Lower lobe of right lung (tissue), 2 donors: Measurements from ENCODE around the gene TBKBP1. TPM values are rescaled to one million over a fixed set of nuclear protein-coding genes. Genes with fewer than 3 reads are reported as not detected.
A peak's percentile ranks its signal among the peaks of the same experiment; 100 is the strongest.

Experiments used
- ATAC-seq, 2 donors: fragments of 200-7000 bp; cut with Tn5 transposase; one replicate each; pipeline ENCODE4 v1.9.1; 2020 to 2022; ENCODE audit warnings: mild to moderate bottlenecking in 2 of 2, moderate library complexity in 2 of 2
- DNase-seq: peaks from one replicate; pipeline ENCODE4 v3.0.0-alpha.2; 2020
- H3K27ac ChIP-seq: fragments of 200-600 bp; one replicate; pipeline ENCODE4 v1.8.0; 2022
- H3K27me3 ChIP-seq: fragments of 200-600 bp; one replicate; pipeline ENCODE4 v1.8.0; 2022; ENCODE audit warnings: low read depth
- H3K36me3 ChIP-seq: fragments of 200-600 bp; one replicate; pipeline ENCODE4 v1.8.0; 2022; ENCODE audit warnings: mild to moderate bottlenecking
- H3K4me1 ChIP-seq: fragments of 200-600 bp; one replicate; pipeline ENCODE4 v1.8.0; 2022
- H3K4me3 ChIP-seq: fragments of 200-600 bp; one replicate; pipeline ENCODE4 v1.8.0; 2022; ENCODE audit warnings: mild to moderate bottlenecking
- H3K9me3 ChIP-seq: fragments of 200-600 bp; one replicate; pipeline ENCODE4 v1.8.0; 2022
- intact Hi-C: fragments of 100-400 bp; cut with DNase I; formaldehyde crosslinking; loops from one replicate; pipeline ENCODE4 v1.11.0; 2022
- total RNA-seq: library from RNA; stranded (reverse); fragmentation: NEBNext Ultra II Directional; extraction: Animal tissue kit (Norgen Biotek cat#: 25700); gene quantifications from one replicate; pipeline ENCODE4 v1.2.1, GENCODE V29; 2021
- TF ChIP-seq, protein P1 (sequence below): fragments of 200-600 bp; IDR thresholded peaks from one replicate; pipeline ENCODE4 v1.8.0; 2022; ENCODE audit warnings: antibody characterized with exemption, mild to moderate bottlenecking
- donor health status: DM: no; HTN: yes; CAD: no; lungs with severe emphysema.

The TBKBP1 gene
- total RNA-seq, 1 donor from 2014 or later: 8.3 TPM

DNA sequence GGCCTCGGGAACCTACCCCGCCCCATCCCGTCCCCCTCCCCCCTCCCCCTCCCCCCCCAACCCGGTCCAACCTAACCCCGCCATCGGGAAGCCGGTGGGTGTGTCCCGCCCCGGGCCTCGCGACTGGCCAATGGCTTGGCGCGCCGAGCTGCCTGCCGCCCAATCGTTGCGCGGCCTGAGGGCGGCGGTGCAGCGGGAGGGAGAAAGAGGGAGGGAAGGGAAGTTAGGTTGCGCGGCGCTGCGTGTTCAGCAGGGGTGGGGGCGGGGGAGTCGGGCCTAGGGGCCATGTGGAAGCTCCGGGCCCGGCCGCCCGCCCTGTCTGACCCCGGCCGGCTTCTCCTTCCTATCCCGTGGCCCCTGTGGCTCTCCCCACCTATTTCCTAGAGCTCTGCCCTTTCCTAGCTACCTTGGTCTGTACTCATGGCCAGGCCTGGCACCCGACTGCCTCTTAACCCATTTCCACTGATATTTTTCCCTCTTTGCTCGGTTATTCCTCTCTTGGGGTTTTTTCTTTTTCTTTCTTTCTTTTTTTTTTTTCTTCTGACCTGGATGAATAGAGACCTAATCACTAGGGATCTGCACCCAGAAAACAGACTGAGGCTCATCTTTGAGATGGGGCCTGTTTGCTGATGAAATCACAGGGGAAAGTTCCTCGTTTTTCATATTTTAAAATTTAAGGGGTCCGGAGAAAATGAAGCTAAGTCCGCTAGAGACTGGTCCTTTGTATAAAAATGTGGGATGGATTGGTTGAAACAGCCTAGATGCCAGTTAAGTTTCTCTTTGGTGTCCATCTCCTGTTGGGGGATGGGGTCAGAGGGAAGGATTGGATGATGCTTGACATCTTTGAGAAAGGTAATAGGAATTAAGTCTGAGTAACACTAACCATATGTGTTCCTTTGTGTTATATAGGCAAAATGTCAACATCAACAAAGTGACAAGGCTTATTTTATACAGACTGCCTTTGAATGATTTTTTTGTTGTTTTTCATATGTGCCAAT lies 43.1 kb upstream of the TBKBP1 start:
- H3K27me3 ChIP-seq: no peaks in the 10 kb centered on the region
- intact Hi-C loops: no loop called here
- peaks cover 45% of the 10 kb centered on the region for H3K36me3 ChIP-seq
- H3K9me3 ChIP-seq: no peaks in the 10 kb centered on the region
- peak overlapping the region; percentile 93 for H3K4me3 ChIP-seq
- H3K4me1 ChIP-seq: peaks cover 41% of the 10 kb centered on the region
- DNase-seq (peak; percentile 97), ATAC-seq (peak; percentile 85 to 89)
- TF ChIP-seq, protein P1, sequence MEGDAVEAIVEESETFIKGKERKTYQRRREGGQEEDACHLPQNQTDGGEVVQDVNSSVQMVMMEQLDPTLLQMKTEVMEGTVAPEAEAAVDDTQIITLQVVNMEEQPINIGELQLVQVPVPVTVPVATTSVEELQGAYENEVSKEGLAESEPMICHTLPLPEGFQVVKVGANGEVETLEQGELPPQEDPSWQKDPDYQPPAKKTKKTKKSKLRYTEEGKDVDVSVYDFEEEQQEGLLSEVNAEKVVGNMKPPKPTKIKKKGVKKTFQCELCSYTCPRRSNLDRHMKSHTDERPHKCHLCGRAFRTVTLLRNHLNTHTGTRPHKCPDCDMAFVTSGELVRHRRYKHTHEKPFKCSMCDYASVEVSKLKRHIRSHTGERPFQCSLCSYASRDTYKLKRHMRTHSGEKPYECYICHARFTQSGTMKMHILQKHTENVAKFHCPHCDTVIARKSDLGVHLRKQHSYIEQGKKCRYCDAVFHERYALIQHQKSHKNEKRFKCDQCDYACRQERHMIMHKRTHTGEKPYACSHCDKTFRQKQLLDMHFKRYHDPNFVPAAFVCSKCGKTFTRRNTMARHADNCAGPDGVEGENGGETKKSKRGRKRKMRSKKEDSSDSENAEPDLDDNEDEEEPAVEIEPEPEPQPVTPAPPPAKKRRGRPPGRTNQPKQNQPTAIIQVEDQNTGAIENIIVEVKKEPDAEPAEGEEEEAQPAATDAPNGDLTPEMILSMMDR: no peak
- peak overlapping the region; percentile 87 for H3K27ac ChIP-seq

DNA sequence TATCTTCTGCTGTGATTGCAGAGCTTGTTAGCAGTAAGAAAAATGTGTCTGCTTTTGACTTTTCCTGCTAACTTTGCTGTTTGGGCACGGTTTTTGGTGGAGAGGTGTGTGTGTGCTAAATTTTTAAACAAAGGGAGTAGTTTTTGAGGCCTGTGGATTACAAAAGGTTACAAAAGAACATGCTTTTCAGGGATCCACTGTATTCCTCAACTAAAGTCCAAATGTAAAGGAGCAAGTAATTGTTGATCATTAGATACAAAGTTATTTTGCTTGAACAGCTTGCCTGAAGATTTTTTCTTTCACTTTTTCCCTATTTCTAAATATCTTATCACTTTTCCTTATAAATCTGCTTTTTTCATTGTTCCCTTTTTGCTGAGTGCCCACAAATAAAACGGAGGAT lies 42.3 kb upstream of the TBKBP1 start:
- no peaks in the 10 kb centered on the region for H3K27me3 ChIP-seq
- DNase-seq (no peak), ATAC-seq (no peak)
- H3K4me1 ChIP-seq: peaks cover 40% of the 10 kb centered on the region
- H3K27ac ChIP-seq: no peak overlapping the region
- peaks cover 54% of the 10 kb centered on the region for H3K36me3 ChIP-seq
- no peaks in the 10 kb centered on the region for H3K9me3 ChIP-seq
- intact Hi-C loops: no loop called here
- H3K4me3 ChIP-seq: peak overlapping the region; percentile 93
- TF ChIP-seq, protein P1: no peak

DNA sequence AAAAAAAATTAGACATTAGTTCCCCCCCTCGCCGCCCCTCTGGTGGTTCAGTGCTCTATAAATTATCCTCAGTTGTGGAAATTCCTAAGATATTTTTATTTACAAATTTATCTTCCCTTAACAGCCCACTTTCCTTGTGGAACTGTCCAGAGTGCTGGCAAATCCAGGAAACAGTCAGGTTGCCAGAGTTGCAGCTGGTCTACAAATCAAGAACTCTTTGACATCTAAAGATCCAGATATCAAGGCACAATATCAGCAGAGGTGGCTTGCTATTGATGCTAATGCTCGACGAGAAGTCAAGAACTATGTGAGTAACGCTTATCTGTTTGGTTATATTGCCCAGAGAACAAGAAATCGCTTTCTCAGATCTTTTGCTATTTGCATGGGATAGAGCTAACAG lies 41.4 kb upstream of the TBKBP1 start:
- DNase-seq: no peak
- Histone ChIP-seq H3K9me3 (no peaks in the 10 kb centered on the region), H3K4me1 (peaks cover 37% of the 10 kb centered on the region), H3K27ac (no peak overlapping the region), H3K27me3 (no peaks in the 10 kb centered on the region), H3K4me3 (no peak overlapping the region), H3K36me3 (peaks cover 62% of the 10 kb centered on the region)
- TF ChIP-seq, protein P1: no peak
- no peak for ATAC-seq
- intact Hi-C loops: no loop called here

DNA sequence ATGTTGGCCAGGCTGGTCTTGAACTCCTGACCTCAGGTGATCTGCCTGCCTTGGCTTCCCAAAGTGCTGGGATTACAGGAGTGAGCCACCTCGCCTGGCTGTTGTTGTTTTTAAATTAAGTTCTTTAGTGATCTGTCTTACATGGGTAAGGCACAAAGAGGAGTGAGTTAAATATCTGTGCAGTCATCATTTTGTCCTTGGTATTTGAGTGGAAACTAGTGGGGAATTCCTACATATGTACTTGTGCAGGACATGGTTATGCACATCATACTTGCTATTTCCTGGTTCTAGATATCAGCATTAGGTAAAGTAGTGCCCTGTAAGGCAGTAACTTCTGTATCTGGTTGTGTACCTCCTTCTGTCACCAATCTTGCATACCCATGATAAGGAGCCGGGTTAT lies 40.5 kb upstream of the TBKBP1 start:
- Histone ChIP-seq H3K27ac (no peak overlapping the region), H3K36me3 (peaks cover 71% of the 10 kb centered on the region), H3K4me1 (peaks cover 34% of the 10 kb centered on the region), H3K4me3 (no peak overlapping the region), H3K9me3 (no peaks in the 10 kb centered on the region), H3K27me3 (no peaks in the 10 kb centered on the region)
- ATAC-seq (no peak), DNase-seq (no peak)
- intact Hi-C loops: no loop called here
- TF ChIP-seq, protein P1: no peak

DNA sequence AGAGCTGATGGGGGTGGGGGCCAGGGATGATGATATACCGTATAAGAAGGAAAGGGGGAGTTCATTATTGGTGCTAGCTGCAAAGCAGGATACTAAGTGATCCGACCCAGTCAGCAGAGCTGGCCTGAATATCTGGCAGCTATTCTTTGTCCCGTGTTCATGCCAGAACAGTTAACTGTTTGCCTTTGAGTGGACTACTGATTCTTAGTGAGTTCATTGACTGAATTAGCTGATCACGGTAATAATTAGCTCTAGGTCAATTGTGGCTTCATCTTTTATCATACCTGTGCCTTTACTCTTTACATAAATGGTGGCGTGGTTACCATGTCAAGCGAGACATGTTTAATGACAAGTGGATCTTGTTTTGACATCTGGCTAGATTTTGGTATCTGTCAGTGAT lies 39.0 kb upstream of the TBKBP1 start:
- TF ChIP-seq, protein P1: no peak
- intact Hi-C loops: no loop called here
- peaks cover 87% of the 10 kb centered on the region for H3K36me3 ChIP-seq
- DNase-seq (no peak), ATAC-seq (no peak)
- H3K4me1 ChIP-seq: peaks cover 35% of the 10 kb centered on the region
- no peak overlapping the region for H3K4me3 ChIP-seq
- H3K27ac ChIP-seq: no peak overlapping the region
- H3K9me3 ChIP-seq: no peaks in the 10 kb centered on the region
- no peaks in the 10 kb centered on the region for H3K27me3 ChIP-seq
